GM06990 (cell line): ENCODE data around the gene TMEM72.

Experiments
- DNase-seq: peaks from one replicate; pipeline ENCODE4 v3.0.0-alpha.2; 2011; ENCODE audit not compliant: insufficient read length; ENCODE audit errors: extremely low read depth
- H3K27me3 ChIP-seq: replicated peaks from 2 replicates; pipeline ENCODE4 v1.6.0; 2011; ENCODE audit warnings: low read length; ENCODE audit not compliant: control insufficient read depth, insufficient read depth
- H3K36me3 ChIP-seq: 2 replicates; pipeline ENCODE4 v1.5.1; 2011; ENCODE audit warnings: low read length; ENCODE audit not compliant: control insufficient read depth, insufficient read depth
- H3K4me3 ChIP-seq: replicated peaks from 2 replicates; pipeline ENCODE4 v1.5.1; 2011; ENCODE audit warnings: low read depth, mild to moderate bottlenecking, control low read depth, low read length
- CTCF ChIP-seq: IDR thresholded peaks from 2 replicates; pipeline ENCODE4 v1.5.1; 2011; ENCODE audit warnings: low read length, control low read depth, mild to moderate bottlenecking, inconsistent platforms; ENCODE audit not compliant: insufficient read depth, poor library complexity, severe bottlenecking

The TMEM72 gene

DNA sequence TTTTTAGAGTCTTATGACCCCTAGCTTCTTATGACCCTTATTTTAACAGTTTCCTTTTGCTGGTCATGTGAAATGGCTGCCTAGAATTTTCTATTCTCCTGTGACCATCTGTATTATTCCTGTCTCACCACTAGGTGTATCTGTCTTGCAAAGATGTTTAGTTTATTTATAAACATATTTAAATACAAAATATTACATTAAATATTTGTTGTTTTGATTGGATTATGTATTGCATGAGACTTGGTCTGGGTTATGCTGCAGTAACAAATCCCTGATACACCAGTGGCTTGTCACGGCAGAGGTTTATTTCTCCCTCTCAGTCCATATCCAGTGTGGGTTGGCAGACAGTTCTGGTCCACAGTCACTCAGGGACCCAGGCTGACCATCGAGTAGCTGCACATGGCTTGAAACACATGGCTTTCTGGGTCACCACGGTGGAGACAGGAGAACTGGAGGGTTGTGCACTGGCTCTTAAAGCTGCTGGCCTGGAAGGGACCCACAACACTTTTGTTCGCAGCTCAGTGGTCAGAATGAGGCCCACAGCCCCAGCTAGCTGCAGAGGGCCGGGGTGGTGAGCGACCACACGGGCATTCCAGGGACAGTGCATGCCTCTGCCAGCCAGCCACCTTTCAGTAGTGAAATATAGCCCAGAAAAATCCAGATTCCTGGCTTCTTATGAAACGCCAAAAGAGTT is 55.8 kb downstream of the TMEM72 start:
- H3K36me3 ChIP-seq, result peaks cover 8% of the 10 kb centered on the region
- TF ChIP-seq CTCF, result peak; percentile 18
- no peaks in the 10 kb centered on the region for H3K27me3 ChIP-seq
- no peak overlapping the region for H3K4me3 ChIP-seq
- DNase-seq, result no peak

- Histone ChIP-seq H3K27me3 (no peaks in the 10 kb centered on the region), H3K36me3 (peaks cover 8% of the 10 kb centered on the region), H3K4me3 (no peak overlapping the region)
- DNase-seq, result no peak
- no peak for TF ChIP-seq CTCF
Observed at GRCh38 chr10:44967616-44968015, 56.5 kb downstream of the TMEM72 start.

DNA sequence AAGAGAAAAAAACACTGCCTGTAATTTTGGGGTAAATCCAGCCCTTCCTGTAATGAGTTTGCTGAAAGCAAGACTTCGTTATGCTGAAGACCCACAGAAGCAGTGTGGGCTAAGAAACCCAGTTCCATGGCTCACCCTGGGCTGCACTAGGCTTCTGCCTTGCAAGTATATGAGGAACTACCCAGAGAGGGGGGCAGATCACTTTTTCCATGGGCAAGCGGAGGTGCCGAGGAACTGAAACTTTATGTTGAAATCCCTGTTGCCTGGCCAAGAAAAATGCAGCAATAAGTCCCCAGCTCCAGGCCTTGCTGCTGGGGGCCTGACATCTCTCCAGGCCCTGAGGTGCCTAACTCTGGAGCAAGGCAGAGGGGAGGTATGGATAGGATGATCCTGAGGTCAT is 57.0 kb downstream of the TMEM72 start:
- H3K36me3 ChIP-seq, result peaks cover 11% of the 10 kb centered on the region
- H3K4me3 ChIP-seq, result no peak overlapping the region
- no peak for TF ChIP-seq CTCF
- DNase-seq, result no peak
- no peaks in the 10 kb centered on the region for H3K27me3 ChIP-seq

DNA sequence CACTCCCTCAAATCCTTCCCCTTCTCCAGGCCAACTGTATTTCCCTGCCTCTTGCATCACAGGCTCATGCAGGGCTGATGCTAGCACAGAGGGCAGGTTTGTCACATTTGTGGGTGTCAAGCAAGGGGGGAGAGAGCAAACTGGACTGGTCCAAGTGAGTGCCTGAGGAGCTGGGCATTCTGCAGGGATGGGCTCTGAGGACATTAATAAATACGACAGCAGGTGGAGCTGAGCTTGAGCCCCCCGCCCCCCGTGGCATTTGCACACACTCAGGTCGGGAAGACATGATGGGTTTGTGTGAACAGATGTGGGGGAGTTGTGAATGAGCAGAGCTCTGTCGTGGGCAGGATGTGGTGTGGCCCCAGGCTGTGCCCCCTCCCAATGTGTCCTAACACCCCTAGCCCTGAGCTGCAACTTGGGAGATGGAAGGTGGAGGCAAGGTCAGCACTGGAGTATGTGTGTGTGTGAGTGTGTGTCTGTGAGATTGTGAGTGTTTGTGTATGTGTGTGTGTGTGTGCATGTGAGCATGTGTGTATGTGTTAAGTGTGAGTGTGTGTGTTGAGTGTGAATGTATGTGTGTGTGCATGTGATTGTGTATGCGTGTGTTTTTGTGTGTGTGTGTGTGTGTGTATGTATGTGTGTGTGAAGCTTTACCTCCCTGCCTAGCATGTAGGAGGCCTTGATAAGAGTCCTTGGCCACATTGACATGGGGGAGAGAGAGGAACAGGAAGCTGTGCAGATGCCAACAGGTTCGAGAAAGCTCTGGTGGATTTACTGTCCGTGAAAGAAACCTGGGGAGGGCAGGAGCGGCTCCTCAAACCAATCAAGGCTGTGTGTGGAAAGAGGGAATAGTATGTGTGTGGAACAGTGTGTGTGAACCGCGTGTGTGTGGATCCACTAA is 57.6 kb downstream of the TMEM72 start:
- TF ChIP-seq CTCF, result no peak
- Histone ChIP-seq H3K36me3 (peaks cover 12% of the 10 kb centered on the region), H3K27me3 (no peaks in the 10 kb centered on the region), H3K4me3 (no peak overlapping the region)
- DNase-seq, result no peak

GRCh38 chr10:44969854-44970253 is 58.7 kb downstream of the TMEM72 start:
- no peak for DNase-seq
- H3K36me3 ChIP-seq, result peaks cover 12% of the 10 kb centered on the region
- H3K4me3 ChIP-seq, result no peak overlapping the region
- no peak for TF ChIP-seq CTCF
- H3K27me3 ChIP-seq, result no peaks in the 10 kb centered on the region
